B cell (primary cell): ENCODE results near the gene CADPS. TPM values are rescaled to one million over a fixed set of nuclear protein-coding genes. Genes with fewer than 3 reads are reported as not detected.

Experiments used
- ATAC-seq: fragments of 200-7000 bp; cut with Tn5 transposase; one replicate; pipeline ENCODE4 v1.10.0; 2021; ENCODE audit warnings: low read depth, mild to moderate bottlenecking, moderate number of reproducible peaks, moderate library complexity
- CTCF ChIA-PET: fragments of 350-600 bp; sonication (Branson Sonifier 250); formaldehyde crosslinking; loops from one replicate; lab custom pipeline; 2021; ENCODE audit warnings: antibody characterized with exemption, inconsistent platforms; lab: Charles Lee
- POLR2A ChIA-PET: fragments of 350-600 bp; sonication (Branson Sonifier 250); formaldehyde crosslinking; loops from one replicate; lab custom pipeline; 2021; ENCODE audit warnings: antibody characterized with exemption; lab: Charles Lee
- DNase-seq: peaks from one replicate; pipeline ENCODE4 v3.0.0; 2013
- H2AFZ ChIP-seq: 2 replicates; pipeline ENCODE4 v1.6.1; 2012; ENCODE audit warnings: mild to moderate bottlenecking, low read depth, low read length; ENCODE audit not compliant: insufficient read depth, poor library complexity, severe bottlenecking
- H3K27ac ChIP-seq, 2 donors: 1 replicate in 1 of 2; 2 replicates in 1 of 2; pipeline ENCODE4 v1.5.1; 2012 to 2013; ENCODE audit warnings: low read length in 2 of 2, mild to moderate bottlenecking in 2 of 2, moderate library complexity in 1 of 2
- H3K27me3 ChIP-seq, 4 experiments: fragments of 200-600 bp in 1 of 4; sonication (generic) in 1 of 4; replicated peaks in 1 of 4; 1 replicate in 2 of 4; 2 replicates in 2 of 4; pipeline versions ENCODE4 v1.6.1 to v1.7.0; 2013 to 2016; ENCODE audit warnings: low read length in 3 of 4, mild to moderate bottlenecking in 2 of 4, mixed read lengths in 1 of 4, moderate library complexity in 1 of 4; ENCODE audit not compliant: insufficient read depth in 4 of 4, control insufficient read depth in 3 of 4; ENCODE audit errors: control extremely low read depth in 1 of 4
- H3K36me3 ChIP-seq, 2 experiments: replicated peaks in 1 of 2; 1 replicate in 1 of 2; 2 replicates in 1 of 2; pipeline versions ENCODE4 v1.6.1 to v1.7.1; 2013; ENCODE audit warnings: low read length in 1 of 2; ENCODE audit not compliant: insufficient read depth in 2 of 2, control insufficient read depth in 1 of 2; ENCODE audit errors: control extremely low read depth in 1 of 2, extremely low read depth in 1 of 2
- H3K4me1 ChIP-seq, 2 donors: fragments of 200-600 bp in 1 of 2; sonication (generic) in 1 of 2; 1 replicate in 1 of 2; 2 replicates in 1 of 2; pipeline versions ENCODE4 v1.5.1 to v1.6.1; 2013 to 2017; ENCODE audit warnings: low read length in 2 of 2; ENCODE audit not compliant: control insufficient read depth in 2 of 2, insufficient read depth in 2 of 2
- H3K4me2 ChIP-seq: replicated peaks from 2 replicates; pipeline ENCODE3; 2012; ENCODE audit warnings: mild to moderate bottlenecking, low read depth, low read length; ENCODE audit not compliant: poor library complexity, severe bottlenecking
- H3K4me3 ChIP-seq, 5 experiments: fragments of 200-600 bp in 1 of 5; sonication (generic) in 1 of 5; 1 replicate in 3 of 5; 2 replicates in 2 of 5; pipeline versions ENCODE4 v1.5.1 to v1.7.0; 2011 to 2016; ENCODE audit warnings: low read length in 4 of 5, mild to moderate bottlenecking in 4 of 5, low read depth in 2 of 5, control low read depth in 1 of 5, moderate library complexity in 1 of 5; ENCODE audit not compliant: insufficient read depth in 1 of 5; ENCODE audit errors: control extremely low read depth in 1 of 5, extremely low read depth in 1 of 5
- H3K79me2 ChIP-seq: fragments of 200-600 bp; sonication (generic); one replicate; pipeline ENCODE4 v1.6.0; 2016; ENCODE audit warnings: low read length; ENCODE audit not compliant: control insufficient read depth, insufficient read depth
- H3K9ac ChIP-seq: fragments of 200-600 bp; sonication (generic); 2 replicates; pipeline ENCODE4 v1.6.1; 2017; ENCODE audit warnings: mild to moderate bottlenecking, low read length, moderate library complexity
- H3K9me3 ChIP-seq, 3 donors: one replicate each; pipeline versions ENCODE4 v1.6.1 to v1.7.1; 2013; ENCODE audit warnings: low read length in 2 of 3; ENCODE audit not compliant: control insufficient read depth in 2 of 3, insufficient read depth in 1 of 3; ENCODE audit errors: control extremely low read depth in 1 of 3
- H4K20me1 ChIP-seq: 2 replicates; pipeline ENCODE4 v1.6.0; 2012; ENCODE audit warnings: mild to moderate bottlenecking, low read length; ENCODE audit not compliant: insufficient read depth, control insufficient read depth, poor library complexity, severe bottlenecking
- H3K27ac Mint-ChIP-seq: one replicate; pipeline ENCODE4 v1.8.0; 2021; ENCODE audit warnings: mixed read lengths
- H3K27me3 Mint-ChIP-seq: one replicate; pipeline ENCODE4 v1.8.0; 2021; ENCODE audit warnings: mixed read lengths
- H3K4me1 Mint-ChIP-seq: one replicate; pipeline ENCODE4 v1.8.0; 2021; ENCODE audit warnings: mixed read lengths
- H3K4me3 Mint-ChIP-seq: one replicate; pipeline ENCODE4 v1.8.0; 2021; ENCODE audit warnings: mixed read lengths
- H3K9me3 Mint-ChIP-seq: one replicate; pipeline ENCODE4 v1.8.0; 2022; ENCODE audit warnings: mixed read lengths; ENCODE audit not compliant: insufficient read depth
- EZH2 ChIP-seq: IDR thresholded peaks from 2 replicates; pipeline ENCODE4 v1.6.1; 2012; ENCODE audit warnings: borderline replicate concordance, low read depth, mild to moderate bottlenecking, moderate library complexity, low read length; ENCODE audit not compliant: insufficient read depth, poor library complexity, severe bottlenecking
- WGBS: methylation state at CpG from one replicate; pipeline ENCODE4 v1.1.5; 2013; ENCODE audit warnings: missing lambda C conversion rate; ENCODE audit not compliant: insufficient coverage; 5-methylcytosine and 5-hydroxymethylcytosine counted together
- intact Hi-C: fragments of 100-400 bp; cut with micrococcal nuclease; formaldehyde crosslinking; loops from one replicate; pipeline ENCODE4 v1.10.0; 2022
- polyA plus RNA-seq: library from polyadenylated mRNA; depleted of rRNA; stranded (reverse); fragments of >200 nt; gene quantifications from 2 replicates; pipeline ENCODE4 v1.2.3, GENCODE V29; 2012
- total RNA-seq, 2 donors: library from RNA; stranded (reverse); fragments of 120-200 nt in 1 of 2; gene quantifications; 1 replicate in 1 of 2; 2 replicates in 1 of 2; pipeline versions ENCODE4 v1.2.3 to v1.2.4, GENCODE V29; 2013 to 2022
- TF ChIP-seq, protein P1 (sequence below): fragments of 200-600 bp; IDR thresholded peaks from one replicate; pipeline ENCODE4 v1.8.0; 2022; ENCODE audit warnings: antibody characterized with exemption, mild to moderate bottlenecking

Gene CADPS
- total and polyA plus RNA-seq, 2 donors (not counting 1 experiment from before 2014, with no cell fraction given) = 0.16 to 0.22 TPM

- Histone ChIP-seq H3K4me2 (no peak overlapping the region), H3K9ac (no peak overlapping the region), H3K27ac (no peak overlapping the region), H3K9me3 (no peaks in the 10 kb centered on the region), H3K79me2 (no peaks in the 10 kb centered on the region), H3K36me3 (no peaks in the 10 kb centered on the region), H3K4me1 (no peaks in the 10 kb centered on the region), H4K20me1 (no peaks in the 10 kb centered on the region), H2AFZ (no peak overlapping the region), H3K27me3 (no peaks in the 10 kb centered on the region), H3K4me3 (no peak overlapping the region)
- peak overlapping the region; percentile 59 for H3K27ac Mint-ChIP-seq
- no CpG with 5 or more reads among the region's 3 CpGs for WGBS
- ChIA-PET CTCF (no interaction called here), POLR2A (no interaction called here)
- no peak overlapping the region for H3K4me3 Mint-ChIP-seq
- ATAC-seq (peak; percentile 17), DNase-seq (no peak)
- H3K27me3 Mint-ChIP-seq = no peaks in the 10 kb centered on the region
- intact Hi-C loops = no loop called here
- TF ChIP-seq, protein P1, sequence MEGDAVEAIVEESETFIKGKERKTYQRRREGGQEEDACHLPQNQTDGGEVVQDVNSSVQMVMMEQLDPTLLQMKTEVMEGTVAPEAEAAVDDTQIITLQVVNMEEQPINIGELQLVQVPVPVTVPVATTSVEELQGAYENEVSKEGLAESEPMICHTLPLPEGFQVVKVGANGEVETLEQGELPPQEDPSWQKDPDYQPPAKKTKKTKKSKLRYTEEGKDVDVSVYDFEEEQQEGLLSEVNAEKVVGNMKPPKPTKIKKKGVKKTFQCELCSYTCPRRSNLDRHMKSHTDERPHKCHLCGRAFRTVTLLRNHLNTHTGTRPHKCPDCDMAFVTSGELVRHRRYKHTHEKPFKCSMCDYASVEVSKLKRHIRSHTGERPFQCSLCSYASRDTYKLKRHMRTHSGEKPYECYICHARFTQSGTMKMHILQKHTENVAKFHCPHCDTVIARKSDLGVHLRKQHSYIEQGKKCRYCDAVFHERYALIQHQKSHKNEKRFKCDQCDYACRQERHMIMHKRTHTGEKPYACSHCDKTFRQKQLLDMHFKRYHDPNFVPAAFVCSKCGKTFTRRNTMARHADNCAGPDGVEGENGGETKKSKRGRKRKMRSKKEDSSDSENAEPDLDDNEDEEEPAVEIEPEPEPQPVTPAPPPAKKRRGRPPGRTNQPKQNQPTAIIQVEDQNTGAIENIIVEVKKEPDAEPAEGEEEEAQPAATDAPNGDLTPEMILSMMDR = no peak
- TF ChIP-seq EZH2 = no peak
- H3K9me3 Mint-ChIP-seq = no peaks in the 10 kb centered on the region
- H3K4me1 Mint-ChIP-seq = peaks cover 10% of the 10 kb centered on the region
Measured at GRCh38 chr3:62835554-62836236, 39.5 kb downstream of the CADPS start.

DNA sequence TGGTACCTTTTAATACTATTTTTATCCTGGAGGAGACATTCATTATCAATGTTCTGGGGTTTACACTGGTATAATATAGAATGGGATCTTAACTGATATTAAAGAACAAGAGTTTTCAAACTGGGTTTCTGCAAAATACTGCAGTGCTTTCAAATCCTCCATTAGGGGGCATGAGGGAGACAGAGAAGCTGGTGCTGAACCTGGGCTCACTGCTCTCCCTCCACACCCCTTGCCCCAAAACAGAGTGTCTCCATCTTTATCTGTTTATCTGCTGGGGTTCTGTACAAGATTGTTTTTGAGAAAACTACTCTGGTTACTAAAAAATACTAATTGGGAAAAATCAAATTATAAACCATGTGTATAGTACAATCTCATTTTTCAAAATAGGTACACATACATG, 41.7 kb downstream of the CADPS start:
- H3K79me2 ChIP-seq = no peaks in the 10 kb centered on the region
- H3K4me1 Mint-ChIP-seq = peaks cover 10% of the 10 kb centered on the region
- H3K4me2 ChIP-seq = no peak overlapping the region
- CTCF ChIA-PET = no interaction called here
- H3K9me3 Mint-ChIP-seq = no peaks in the 10 kb centered on the region
- no peaks in the 10 kb centered on the region for H3K9me3 ChIP-seq
- H3K27ac ChIP-seq = no peak overlapping the region
- H4K20me1 ChIP-seq = no peaks in the 10 kb centered on the region
- no peak overlapping the region for H3K9ac ChIP-seq
- intact Hi-C loops = no loop called here
- DNase-seq (no peak), ATAC-seq (no peak)
- POLR2A ChIA-PET = no interaction called here
- H3K36me3 ChIP-seq = no peaks in the 10 kb centered on the region
- H3K4me1 ChIP-seq = no peaks in the 10 kb centered on the region
- no peak overlapping the region for H2AFZ ChIP-seq
- no peak overlapping the region for H3K4me3 Mint-ChIP-seq
- H3K27me3 ChIP-seq = no peaks in the 10 kb centered on the region
- no peaks in the 10 kb centered on the region for H3K27me3 Mint-ChIP-seq
- no peak overlapping the region for H3K27ac Mint-ChIP-seq
- TF ChIP-seq EZH2 = no peak
- TF ChIP-seq, protein P1 = no peak
- no peak overlapping the region for H3K4me3 ChIP-seq
